ENCODE data around the gene IFFO2.

IFFO2 gene

DNA sequence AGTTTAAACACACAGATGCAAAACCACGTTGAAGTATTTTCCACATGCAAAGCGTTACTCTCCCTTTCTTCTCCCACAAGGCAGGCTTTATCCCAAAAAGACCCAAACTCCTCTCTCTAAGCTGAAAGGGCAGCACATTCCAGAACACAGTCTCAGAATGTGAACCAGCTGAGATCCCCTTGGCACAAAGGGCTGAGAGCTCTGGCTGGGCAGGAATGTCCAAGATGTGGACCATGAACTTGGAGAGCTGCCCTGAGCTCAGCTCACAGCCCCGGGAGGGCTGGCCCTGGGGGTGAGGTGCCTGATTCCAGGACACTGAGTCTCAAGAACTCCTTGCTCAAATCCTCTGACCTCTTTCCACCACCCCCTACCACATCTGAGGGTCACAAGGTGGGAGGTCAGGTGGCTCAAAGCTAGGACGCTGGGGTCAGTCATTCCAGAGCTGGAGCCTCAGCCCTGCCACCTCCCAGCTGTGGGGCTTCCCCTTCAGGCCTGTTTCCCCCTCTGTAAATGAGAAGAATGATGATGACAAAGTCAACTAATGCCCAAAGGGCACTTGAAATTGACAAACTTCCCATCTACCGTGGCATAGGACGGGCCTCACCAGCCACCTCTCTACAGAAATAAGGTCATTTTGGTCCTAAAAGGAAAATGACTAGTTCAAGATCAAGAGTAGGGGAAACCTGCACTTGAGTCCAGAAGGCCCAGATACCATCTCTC lies 65.6 kb downstream of the IFFO2 start:
- no peak for DNase-seq

DNA sequence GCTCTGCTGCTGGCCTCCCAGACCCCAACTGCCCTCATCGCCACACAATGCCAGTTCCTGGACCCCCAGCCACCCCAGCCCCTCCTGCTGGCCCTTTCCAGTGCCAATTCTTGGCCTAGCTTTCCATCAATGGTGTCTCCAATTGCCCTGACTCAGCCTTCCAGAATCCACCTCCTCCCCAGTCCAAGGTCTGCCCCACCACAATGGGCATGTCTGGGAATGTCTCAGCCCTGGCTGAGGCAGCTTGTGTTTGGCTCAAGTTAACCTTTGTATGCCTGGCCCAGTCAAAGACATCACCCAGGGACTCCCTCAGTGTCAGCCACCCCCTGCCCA lies 70.5 kb downstream of the IFFO2 start:
- DNase-seq = no peak

DNA sequence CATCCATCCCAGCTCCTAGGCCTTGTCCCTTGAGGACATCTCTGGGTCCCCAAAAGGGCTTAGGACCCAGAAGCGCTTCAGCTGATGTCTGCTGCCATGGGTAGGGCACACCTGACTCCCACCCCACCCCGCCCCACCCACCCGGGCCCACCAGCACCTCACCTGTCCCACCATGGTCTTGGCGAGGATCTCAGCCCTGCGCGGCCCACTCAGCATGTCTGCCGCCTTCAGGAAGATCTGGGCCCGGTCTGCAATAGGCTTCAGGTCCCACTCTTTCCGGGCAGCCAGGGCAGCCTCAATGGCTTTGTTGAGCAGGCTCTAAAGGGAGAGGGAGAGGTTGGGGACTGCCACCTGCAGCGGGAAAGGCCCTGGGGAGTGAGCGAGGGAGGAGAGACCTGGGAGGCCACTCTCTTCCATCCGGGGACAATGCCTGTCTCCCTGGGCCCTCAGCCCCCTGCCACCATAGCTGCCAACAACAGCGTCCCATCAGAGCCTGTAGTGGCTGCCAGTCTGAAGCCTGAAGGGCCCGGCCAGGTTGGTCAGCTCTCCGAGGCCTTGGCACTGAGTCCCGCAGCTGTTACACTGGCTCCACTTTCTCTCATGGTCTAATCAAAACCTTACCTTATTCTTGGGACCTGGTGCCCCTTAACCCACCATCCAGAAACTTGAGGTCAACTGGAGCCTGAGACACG lies 71.0 kb downstream of the IFFO2 start:
- no peak for DNase-seq

DNA sequence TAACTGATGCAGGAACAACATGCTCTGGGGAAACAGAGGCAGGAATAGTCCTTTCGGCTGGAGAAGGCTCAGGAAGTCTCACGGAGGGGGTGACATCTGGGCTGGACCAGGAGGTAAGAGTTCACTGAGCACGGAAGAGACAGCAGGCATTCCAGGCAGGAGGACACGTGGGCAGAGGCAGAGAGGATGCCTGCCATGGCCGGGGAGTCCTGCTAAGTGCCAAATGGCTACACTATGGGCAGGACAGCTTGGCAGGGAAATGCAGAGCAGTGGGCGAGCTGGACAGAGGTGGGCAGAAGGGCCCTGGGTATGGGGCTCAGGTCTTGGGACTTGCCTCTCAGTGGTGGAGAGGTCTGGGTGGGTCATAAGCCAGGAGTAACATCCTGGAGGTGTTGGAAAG lies 71.7 kb downstream of the IFFO2 start:
- no peak for DNase-seq

DNA sequence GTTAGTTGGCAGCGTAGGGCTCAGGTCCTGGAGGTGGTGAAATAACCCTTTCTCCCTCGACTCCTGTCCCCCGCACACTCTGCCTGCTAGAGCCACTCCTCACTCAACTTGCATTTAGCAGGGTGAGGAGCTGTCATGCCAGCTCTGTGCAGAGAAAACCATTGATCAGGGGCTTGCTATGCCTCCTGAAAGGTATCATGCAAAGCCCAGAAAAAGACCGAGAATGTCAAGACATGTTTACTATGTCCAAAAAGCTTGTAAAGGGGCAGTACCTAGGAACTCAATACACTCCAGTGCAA lies 72.1 kb downstream of the IFFO2 start:
- DNase-seq = no peak

DNA sequence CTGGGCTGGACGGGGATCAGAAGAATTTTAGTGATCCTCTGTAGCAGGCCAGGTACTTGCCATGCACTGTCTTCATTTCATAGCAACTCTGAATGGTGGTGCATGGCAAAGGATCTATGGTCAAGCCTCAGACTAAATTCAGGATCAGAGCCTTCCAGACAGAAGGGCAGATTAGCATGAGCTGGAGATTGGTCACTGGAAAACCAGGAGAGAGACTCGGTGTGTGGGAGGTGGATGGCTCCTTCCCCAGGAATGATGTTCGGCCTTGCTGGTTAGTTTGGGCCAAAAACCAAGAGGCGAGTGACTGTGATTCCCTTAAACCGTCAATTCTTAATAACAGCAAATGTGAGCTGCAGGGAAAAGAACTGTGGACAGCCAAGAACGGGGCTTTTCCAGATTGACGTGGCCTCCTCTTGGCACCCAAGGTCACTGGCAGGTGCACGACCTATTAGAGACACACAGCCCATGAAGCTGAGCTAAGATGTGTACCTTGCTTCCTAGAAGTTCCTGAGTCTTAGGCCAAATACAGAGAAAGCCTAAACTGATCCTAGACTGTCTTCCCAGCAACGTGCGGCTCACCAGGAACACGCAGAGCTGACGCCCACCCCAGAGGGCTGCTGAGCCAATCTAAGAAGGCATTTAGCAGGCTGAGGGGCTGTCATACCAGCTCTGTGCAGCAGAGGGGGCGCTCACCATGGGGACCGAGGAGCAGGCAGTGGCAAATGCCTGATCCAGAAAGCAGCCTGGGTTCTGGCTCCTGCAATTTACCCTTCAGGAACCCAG lies 72.6 kb downstream of the IFFO2 start:
- peak; percentile 68 for DNase-seq

DNA sequence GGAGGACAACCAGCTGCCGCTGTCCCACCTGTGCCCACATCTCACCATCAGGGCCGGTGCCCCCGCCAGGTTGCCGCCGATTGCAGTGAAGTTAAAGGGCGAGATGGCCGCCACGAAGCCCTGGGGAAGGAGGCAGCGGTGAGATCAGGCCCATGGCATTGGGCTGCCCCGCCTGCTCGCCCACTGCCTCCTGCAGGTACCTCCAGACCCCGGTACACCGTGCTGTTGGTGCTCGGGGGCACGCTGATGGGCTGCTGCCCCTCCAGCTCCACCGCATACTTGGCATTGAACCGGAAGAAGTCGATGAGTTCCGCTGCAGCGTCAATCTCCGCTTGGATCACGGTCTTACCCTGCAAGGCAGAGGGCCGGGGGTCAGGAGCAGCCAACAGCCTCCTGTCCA lies 73.4 kb downstream of the IFFO2 start:
- DNase-seq = no peak

DNA sequence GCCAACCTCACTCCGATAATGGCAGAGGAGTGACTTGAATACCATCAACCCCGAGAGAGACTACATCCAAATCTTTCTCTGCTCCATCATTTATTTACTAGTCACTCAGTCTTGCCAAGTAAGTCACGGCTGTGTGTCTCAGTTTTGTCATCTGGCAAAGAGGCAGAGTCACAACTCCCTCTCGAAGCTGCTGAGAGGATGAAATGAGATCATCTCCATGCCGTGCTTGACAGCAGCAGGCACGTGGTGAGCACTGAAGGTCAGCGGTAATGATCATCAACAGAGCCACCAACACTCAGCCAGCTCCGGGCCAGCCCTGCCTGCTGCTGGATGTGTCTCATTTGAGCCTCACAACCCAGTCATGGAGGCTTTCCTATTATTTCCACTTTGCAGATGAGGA lies 74.0 kb downstream of the IFFO2 start:
- DNase-seq = no peak

DNA sequence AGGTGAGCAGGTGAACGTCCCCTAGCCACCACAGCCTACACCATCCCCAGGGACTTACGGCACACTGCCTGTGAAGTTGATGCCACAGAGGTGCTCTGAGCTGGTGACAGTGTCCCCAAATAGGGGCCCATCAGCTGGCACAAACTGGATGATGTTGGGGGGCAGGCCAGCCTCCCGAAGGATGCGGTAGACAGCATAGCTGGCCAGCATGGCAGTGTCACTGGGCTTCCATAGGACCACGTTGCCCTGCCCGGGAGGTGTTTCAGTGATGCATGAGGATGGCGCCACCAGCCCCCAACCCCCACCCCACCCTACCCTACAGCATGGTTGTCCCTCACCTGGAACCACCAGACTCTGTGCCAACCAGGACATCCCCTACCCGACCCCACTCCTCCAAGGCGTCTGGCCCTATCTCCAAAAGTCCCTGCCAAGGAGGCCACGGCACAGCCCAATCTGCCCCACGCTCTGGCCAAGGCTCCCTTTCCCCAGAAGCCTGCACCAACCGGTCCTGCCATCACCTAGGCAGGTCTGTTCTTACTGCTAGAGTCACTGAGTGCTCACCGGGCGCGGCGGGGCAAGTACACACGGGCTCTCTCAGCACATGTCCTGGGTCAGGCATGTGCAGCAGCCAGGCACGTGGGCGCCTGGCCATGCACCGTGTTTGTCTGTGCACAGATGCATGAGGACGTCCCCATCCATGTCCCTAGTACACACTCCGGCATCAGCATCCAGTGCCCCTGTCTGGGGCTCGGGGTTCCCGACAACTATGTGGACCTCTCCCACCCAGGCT lies 74.6 kb downstream of the IFFO2 start:
- no peak for DNase-seq

DNA sequence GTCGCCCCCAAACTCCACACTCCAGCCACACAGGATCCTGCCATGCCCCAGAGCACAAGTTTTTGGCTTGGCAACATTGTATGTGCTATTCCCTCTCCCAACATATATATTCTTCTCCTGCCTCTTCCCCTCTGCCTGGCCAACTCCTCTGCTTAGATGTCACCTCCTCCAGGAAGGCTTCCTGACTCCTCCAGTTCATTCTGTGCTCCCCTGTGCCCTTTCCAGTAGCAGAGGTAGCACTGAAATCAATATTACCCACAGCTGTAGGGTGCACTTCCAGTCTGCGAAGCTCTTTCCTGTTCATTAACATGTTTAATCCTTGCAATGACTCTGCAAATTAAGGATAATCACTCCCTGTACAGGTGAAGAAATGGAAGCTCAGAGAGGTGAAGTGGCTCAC lies 75.3 kb downstream of the IFFO2 start:
- no peak for DNase-seq

DNA sequence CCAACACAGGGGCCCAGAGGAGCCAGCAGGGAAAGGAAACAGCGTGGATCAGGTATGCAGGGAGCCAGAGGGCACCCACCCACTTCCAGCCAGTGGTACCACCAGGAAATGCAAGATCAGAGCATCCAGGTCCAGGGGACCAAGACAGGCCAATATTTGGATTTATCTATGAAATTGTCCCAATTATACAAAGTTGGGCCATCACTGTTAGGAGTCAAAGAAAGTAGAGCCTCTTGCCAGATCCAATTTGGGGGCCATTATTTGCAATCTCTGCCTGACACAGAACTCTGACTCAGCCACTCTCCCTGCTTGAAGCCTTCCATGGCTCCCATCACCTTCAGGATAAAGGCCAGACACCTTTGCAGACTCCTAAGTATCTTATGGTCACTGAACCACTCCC lies 75.9 kb downstream of the IFFO2 start:
- DNase-seq = no peak

DNA sequence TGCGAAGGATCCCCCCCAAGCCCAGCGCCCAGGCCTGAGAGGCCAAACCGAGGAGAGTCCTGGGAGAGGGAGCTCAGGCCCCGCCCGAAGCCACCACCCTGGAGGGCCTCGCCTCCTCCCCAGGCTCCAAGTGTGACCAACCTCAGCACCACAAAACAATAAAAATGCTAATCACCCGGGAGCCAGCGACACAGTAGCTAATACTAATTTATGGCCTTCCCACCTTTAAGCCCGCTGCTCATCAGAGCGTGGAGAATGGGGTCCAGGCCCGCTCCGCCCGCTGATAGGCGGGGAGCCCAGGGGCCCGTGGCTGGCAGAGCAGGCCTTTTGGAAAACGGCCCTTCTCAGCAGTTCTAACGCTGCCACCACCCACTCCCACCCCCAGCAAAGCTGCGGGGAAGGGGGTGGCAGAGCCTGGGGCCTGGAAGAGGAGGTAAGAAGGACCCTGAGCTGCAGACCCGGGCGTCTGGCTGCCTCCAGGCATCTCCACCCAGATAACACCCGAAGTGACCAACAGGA lies 76.6 kb downstream of the IFFO2 start:
- DNase-seq = no peak

DNA sequence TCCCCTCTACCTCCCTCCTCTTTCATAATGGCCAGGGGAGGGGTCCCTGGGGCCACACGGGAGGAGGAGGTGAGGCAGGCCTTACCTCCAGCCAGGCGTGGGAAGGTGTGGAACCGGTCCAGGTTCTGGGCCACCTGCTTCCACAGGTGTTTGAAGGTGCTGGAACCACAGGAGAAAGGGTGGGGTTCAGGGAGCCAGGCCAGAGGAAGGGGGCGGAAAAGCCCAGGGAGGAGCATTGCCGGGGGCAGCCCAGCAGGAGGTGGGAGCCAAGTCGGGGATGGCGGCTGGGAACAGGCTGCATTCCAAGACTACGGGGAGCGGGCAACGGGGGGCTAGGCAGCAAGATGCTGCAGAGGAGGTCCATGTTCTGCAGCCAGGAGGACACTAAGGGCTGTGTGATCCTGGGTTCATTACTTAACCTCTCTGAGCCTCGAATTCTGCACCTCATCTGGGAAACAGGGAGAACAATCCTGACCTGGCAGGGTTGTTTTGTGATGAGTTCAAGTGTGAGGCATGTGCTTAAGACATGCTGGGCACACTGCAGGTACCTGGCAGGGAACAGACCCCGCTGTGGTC lies 77.2 kb downstream of the IFFO2 start:
- no peak for DNase-seq

DNA sequence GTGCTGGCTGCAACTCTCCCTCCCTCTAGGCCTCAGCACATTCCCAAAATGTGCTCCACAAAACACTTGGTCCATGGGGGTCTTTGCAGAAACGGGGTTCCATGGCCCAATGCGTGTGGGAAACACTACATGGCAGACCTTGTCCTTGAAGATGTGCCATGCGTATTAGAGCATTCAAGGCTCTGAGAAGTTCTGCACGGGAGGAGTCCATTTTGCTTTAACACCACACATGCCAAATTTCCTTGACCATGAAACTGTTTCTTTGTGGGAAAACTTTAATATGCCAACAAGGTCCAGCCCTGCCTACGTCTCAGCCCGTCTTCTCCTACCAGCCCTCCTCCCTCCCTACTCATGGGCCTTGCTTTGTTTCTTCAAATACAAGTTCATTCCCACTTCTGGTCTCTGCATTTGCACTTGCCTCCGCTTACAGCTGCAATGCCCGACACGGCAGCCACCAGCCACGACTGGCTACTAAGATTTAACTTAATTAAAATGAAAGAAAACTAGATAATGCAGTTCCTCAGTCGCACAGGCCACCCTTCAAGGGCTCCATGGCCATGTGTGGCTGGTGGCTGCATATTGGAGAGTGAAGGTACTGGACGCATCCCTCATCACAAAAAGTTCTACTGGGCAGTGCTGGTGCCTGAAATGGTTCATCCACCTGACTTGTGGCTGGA lies 77.8 kb downstream of the IFFO2 start:
- no peak for DNase-seq

DNA sequence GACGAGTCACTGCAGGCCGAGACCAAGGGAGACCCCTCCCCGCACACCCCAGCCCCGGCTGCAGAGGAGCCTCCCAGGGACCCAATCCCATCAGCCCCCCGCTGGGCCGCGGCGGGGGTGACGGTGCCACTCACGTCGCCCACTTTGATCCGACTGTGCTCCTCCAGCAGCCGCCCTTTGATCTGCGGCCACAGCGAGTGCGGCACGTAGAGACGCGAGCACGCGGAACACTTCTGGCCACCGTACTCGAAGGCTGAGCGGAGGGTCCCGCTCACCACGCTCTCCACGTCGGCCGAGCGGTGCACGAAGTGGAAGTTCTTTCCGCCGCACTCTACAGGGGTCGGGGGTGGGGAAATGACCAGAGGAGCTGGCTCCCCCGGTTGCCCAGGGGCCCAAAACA lies 79.2 kb downstream of the IFFO2 start:
- DNase-seq = no peak

DNA sequence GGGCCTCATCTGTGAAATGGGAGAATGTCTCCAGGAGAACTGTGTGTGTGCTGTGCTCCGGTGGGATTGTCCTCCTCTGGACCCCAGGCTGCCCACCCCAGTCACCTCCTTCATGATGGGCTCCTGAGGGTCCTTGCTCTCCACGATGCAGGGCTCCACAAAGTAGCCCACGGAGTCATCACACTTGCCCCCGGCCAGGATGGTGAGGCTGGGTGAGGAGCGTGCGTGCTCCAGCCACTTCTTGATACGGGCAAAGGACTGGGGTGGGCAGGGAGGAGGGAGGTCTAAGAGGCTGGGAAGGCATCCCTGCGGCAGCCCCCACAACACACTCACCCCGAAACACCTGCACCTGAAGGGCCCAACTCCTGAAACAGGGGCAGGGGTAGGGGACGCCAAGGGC lies 80.3 kb downstream of the IFFO2 start:
- DNase-seq = no peak

DNA sequence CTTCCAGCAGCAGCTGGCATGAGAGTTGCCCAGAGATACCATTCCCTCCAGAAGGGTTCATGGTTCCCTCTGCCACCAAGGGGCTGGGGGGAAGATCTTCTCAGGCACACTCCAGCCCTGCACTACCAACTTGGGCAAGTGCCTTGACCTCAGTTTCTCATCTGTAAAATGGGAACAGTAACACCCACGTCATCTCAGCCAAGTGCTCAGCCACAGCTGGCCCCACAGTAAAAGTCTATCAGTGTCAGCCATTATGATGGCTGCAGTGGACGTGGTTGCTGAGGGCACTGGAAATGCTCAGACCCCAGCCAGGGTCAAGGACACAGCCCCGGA lies 80.7 kb downstream of the IFFO2 start:
- DNase-seq = no peak

DNA sequence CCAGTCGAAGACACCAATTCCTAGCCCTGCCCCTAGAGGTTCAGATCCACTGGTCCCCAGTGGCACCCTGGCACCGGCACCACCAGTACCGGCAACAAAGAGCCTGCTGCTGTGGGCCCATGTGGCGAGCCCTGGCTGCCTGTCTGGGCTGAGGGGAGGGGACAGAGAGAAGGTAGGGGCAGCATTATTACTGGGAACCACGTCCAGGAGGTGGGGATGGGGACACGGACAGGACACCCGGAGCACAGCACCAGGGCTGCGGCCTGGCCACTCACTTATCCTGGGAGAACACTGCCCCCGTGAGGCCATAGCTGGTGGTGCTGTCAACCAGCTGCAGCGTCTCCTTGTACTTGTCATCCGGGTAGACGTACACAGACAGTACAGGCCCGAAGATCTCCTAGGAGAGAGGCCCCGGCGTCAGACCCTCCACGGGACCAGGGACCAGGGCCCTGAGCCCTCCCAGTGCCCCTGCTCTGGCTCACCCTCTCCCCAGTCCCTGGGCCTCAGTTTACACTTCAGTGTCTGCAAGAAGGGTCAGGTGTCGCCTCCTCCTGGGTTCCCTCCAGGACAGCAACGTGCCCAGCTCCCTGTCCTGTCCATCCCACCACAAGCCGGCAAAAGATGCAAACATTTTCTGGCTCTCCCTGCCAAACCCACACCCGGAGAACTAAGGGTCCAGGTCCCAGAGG lies 81.2 kb downstream of the IFFO2 start:
- DNase-seq = peak; percentile 53

DNA sequence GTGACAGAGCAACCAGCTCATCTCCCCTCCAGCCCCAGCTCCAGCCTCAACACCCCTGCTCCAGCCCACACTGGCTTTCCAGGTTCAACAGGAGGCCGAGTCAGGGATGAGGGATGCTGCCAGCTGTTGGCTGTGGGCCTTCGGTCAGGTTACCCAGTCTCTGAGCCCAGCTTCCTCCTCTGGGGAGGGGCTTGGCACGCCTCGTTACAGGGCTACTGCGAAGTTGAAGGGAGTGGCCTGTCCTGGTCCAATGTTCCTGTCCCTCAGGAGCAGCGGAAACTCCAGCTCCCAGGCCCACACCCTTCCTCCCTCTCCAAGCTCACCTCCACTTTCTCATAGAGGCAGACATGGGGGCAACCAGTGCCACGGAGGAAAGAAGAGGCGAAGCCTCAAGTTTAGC lies 81.9 kb downstream of the IFFO2 start:
- DNase-seq = no peak

DNA sequence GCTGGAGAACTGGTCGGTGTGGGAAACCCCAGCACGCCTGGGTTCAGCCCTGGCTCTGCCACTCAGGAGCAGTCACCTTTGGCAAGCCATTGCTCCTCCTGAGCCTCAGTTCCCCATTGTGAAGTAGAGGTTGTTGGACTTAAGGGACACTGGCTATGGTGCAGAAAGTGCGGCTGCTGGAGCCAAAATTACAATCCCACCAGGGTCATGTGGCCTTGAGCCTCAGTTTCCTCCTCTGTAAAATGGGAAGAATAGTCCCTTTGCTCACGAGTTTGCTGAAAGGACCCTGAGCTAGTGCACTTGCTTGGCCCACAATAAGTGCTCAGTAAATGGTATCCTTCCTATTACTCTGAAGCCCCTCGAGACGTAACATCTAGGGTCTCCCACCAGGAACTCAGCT lies 82.4 kb downstream of the IFFO2 start:
- DNase-seq = no peak

DNA sequence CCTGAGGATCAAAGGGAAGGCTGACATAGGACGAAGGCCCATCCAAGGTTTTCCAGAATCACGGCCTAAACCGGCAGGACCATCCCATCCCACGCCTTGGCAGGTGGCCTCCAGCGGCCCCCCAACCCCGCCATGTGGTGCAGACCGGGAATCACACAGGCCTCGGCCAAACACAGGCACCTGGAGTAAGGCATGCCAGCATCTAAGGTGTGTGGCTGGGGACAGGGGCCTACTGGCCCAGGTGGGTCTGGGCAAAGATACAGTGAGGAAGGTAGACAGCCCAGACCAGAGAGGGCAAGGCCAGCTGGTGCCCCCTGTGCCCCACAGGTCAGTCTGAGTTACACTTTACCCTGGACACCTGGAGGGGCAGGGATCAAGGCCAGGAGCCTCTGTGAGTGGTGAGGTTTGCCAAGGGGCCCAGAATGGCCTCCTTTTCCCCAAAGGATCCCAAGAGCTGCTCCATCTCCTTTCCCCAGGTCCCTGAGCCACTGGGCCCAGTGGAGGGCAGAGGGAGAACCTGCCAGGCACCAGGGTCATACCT lies 84.3 kb downstream of the IFFO2 start:
- DNase-seq = no peak

All from activated T-cell treated with anti-CD3 and anti-CD28 coated beads for 4 hours (primary cell).